ENCODE data around the gene LST1. TPM values are rescaled to one million over a fixed set of nuclear protein-coding genes. Genes with fewer than 3 reads are reported as not detected.

LST1 gene
- total and polyA plus RNA-seq, 2 donors (not counting 1 experiment from before 2014, with no cell fraction given) = 7.4 to 30.5 TPM

DNA sequence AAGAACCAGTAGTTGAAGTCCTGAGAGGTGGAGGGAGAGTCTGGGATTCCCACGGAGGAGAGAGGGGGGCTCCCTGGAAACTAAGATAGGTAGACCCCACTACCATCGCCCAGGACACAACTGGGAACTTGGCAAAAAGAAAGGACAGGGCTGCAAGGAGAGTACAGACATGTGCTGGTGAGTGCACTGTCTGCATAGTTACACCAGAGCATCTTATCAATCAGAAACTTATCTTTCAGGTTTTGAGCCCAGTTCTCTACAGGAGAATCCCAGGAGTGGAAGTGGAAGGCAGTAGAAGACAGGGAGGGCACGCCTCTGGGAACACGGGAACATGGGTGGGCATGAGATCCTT lies 26.5 kb upstream of the LST1 start:
- Histone ChIP-seq H3K27me3 (replicated peaks in 1 of 4; ENCODE audit: control extremely low read depth in 1 of 4, control insufficient read depth in 3 of 4, insufficient read depth in 4 of 4, low read length in 3 of 4) (no peaks in the 10 kb centered on the region), H3K27ac (ENCODE audit: low read length in 2 of 2) (peak overlapping the region; percentile 80 to 87), H2AFZ (ENCODE audit: insufficient read depth, low read depth, low read length, poor library complexity, severe bottlenecking) (no peak overlapping the region), H3K79me2 (ENCODE audit: control insufficient read depth, insufficient read depth, low read length) (peaks cover 68% of the 10 kb centered on the region), H3K36me3 (replicated peaks in 1 of 2; ENCODE audit: control extremely low read depth in 1 of 2, control insufficient read depth in 1 of 2, extremely low read depth in 1 of 2, insufficient read depth in 2 of 2, low read length in 1 of 2) (peaks cover 0 to 3% of the 10 kb centered on the region in 2 experiments), H3K4me2 (replicated peaks; ENCODE audit: low read depth, low read length, poor library complexity, severe bottlenecking) (peak overlapping the region; percentile 92), H3K9ac (ENCODE audit: low read length) (peak overlapping the region; percentile 54), H3K4me3 (ENCODE audit: control extremely low read depth in 1 of 5, extremely low read depth in 1 of 5, insufficient read depth in 1 of 5, low read depth in 2 of 5, low read length in 4 of 5) (peak overlapping the region; percentile 4 to 61 (median 45)), H3K9me3 (ENCODE audit: control extremely low read depth in 1 of 3, control insufficient read depth in 2 of 3, insufficient read depth in 1 of 3, low read length in 2 of 3) (no peaks in the 10 kb centered on the region), H4K20me1 (ENCODE audit: control insufficient read depth, insufficient read depth, low read length, poor library complexity, severe bottlenecking) (peaks cover 20% of the 10 kb centered on the region), H3K4me1 (ENCODE audit: control insufficient read depth in 2 of 2, insufficient read depth in 2 of 2, low read length in 2 of 2) (peaks cover 80 to 81% of the 10 kb centered on the region in 2 donors)
- Mint-ChIP-seq H3K27me3 (no peaks in the 10 kb centered on the region), H3K9me3 (ENCODE audit: insufficient read depth) (no peaks in the 10 kb centered on the region), H3K4me1 (peaks cover 81% of the 10 kb centered on the region), H3K4me3 (peak overlapping the region; percentile 92), H3K27ac (peak overlapping the region; percentile 94)
- ATAC-seq (ENCODE audit: low read depth) (peak; percentile 3), DNase-seq (no peak)
- WGBS (ENCODE audit: insufficient coverage) = 18% methylated on average over 2 of the region's 4 CpGs
- POLR2A ChIA-PET = interaction anchor here (0.5 to 42.6 kb wide), 7 partner anchors 8 to 231 kb away, joined by 3 to 1450 read pairs (median 4); partner anchors contain the start of genes DDX39B, LST1, LTA and LTB
- CTCF ChIA-PET = interaction anchor here (1.3 to 29.4 kb wide), 4 partner anchors 9 to 31 kb away, joined by 4 to 2241 read pairs (median 28); partner anchors contain the start of genes DDX39B, LST1, LTB and NCR3
- intact Hi-C loops (cut with micrococcal nuclease) = loop anchor here (2.0 kb wide), 1 partner anchor 21 kb away; no protein-coding TSS in a partner anchor
- TF ChIP-seq, protein P1, sequence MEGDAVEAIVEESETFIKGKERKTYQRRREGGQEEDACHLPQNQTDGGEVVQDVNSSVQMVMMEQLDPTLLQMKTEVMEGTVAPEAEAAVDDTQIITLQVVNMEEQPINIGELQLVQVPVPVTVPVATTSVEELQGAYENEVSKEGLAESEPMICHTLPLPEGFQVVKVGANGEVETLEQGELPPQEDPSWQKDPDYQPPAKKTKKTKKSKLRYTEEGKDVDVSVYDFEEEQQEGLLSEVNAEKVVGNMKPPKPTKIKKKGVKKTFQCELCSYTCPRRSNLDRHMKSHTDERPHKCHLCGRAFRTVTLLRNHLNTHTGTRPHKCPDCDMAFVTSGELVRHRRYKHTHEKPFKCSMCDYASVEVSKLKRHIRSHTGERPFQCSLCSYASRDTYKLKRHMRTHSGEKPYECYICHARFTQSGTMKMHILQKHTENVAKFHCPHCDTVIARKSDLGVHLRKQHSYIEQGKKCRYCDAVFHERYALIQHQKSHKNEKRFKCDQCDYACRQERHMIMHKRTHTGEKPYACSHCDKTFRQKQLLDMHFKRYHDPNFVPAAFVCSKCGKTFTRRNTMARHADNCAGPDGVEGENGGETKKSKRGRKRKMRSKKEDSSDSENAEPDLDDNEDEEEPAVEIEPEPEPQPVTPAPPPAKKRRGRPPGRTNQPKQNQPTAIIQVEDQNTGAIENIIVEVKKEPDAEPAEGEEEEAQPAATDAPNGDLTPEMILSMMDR (IDR thresholded peaks at IDR 0.05) = peak; percentile 7
- no peak for TF ChIP-seq EZH2 (IDR thresholded peaks at IDR 0.05; ENCODE audit: borderline replicate concordance, insufficient read depth, low read depth, low read length, poor library complexity, severe bottlenecking)

Data from B cell (primary cell).